ENCODE measurements around the gene TMEM259.
"Not testable (repeated sequence)": the region's sequence is repeated elsewhere in the genome, so short reads cannot be mapped to it uniquely, and the experiment has no call there.

TMEM259 gene

DNA sequence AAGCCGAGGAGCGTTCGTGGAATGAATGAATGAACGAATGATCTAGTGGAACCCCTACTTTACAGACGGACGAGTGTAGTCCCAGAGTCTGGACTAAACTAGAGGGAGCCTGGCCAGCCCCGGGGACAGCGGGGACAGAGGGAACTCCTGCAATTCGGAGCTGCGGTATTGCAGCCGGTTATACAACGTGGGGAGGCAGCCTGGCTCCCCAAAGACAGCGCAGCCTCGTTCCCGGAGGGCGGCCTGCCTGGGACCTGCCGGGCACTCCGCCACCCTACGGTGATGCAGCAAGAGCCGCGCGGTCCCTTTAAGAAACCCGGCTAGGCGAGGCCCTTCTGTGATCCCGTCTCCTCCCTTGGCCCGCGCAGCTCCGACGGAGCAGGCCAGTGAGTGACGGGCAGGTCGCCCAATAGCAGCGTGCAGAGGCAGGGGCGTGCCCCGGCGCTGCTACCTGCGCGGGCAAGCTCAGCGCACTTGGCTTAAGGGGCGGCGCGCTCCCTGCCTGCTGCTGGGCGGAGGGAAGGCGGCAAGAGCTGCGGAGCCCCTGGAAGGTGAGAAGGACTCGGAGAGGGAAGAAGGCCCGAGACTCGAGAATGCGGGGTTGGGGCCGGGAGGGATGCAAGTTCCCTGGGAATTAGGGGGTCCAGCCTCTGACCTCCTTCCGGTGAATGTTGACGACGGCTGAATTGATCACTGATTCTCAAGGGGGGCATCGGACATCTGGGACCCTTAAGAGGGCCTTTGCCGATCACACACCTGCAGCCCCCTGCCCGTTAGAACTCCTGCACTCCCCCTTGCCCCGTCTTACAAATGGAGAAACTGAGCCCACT, 18.9 kb upstream of the TMEM259 start, which contains the start of gene ABCA7:
ABCA7 (plus strand) TSS at position 462 of the 830 bp plus-strand sequence. CDS start 1,255 bp downstream, outside the sequence.
- DNase-seq (ENCODE audit: low spot score): peak; percentile 91

DNA sequence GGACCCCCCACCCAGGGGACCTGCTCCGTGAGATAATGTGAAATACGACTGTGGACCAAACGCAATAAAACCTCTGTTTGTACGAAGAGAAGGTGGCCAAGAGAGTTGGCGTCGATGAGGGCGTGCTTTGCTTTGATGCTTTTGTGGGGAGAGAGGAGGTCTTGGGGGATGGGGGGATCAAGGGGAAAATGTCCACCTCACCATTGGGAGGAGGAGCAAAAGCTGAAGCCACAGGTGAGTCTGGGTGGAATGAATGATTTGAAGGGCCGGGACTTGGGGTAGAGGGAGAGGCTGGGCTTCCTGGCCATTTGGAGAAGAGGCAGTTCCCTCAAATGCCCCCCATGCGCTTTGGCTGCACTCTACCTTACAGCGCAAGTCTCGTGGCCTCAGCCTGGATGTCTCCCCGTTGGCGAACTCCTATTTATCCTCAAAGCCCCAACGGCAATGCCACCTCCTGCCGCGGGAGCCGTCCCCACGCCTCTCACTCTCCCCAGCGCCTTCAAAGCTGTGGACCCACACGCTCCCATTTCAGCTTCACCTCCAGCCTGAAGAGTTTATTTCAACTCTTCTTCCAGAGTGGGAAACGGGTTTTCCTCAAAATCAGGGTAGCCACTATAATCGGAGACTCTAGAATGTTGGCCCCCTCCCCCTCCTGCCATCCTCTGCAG, 18.2 kb upstream of the TMEM259 start:
- DNase-seq (ENCODE audit: low spot score): no peak

DNA sequence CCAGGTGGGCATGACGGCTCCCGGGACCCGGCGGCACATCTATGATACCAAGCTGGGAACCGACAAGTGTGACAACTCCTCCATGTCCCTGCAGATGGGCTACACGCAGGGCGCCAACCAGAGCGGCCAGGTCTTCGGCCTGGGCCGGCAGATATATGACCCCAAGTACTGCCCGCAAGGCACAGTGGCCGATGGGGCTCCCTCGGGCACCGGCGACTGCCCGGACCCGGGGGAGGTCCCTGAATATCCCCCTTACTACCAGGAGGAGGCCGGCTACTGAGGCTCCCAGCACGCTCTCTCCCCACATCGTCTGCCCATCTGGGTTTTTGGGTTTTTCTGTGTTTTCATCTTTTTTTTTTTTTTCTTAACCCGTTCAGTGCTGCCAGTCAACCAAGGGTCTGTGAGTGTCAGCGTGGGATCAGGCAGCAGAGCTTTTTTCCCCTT, 16.7 kb upstream of the TMEM259 start:
- no peak for DNase-seq (ENCODE audit: low spot score)

DNA sequence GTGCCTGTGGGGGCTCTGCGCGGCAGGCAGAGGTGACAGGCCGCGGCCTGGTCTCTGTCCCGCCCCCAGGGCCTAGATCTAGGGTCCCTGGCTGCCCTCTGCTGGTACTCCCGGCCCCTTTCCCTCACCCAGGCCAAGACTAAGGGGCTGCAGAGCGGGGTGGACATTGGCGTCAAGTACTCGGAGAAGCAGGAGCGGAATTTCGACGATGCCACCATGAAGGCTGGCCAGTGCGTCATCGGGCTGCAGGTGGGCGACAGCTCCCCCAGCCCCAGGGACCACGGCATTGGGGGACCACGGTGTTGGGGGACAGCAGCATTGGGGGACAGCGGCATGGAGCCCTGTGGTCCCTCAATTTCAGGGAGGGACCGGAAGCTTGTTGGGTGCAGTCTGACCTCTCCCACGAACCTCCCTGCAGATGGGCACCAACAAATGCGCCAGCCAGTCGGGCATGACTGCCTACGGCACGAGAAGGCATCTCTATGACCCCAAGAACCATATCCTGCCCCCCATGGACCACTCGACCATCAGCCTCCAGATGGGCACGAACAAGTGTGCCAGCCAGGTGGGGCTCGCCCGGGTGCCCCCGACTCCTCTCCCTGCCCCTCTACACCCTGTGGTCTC, 15.2 kb upstream of the TMEM259 start:
- no peak for DNase-seq (ENCODE audit: low spot score)

DNA sequence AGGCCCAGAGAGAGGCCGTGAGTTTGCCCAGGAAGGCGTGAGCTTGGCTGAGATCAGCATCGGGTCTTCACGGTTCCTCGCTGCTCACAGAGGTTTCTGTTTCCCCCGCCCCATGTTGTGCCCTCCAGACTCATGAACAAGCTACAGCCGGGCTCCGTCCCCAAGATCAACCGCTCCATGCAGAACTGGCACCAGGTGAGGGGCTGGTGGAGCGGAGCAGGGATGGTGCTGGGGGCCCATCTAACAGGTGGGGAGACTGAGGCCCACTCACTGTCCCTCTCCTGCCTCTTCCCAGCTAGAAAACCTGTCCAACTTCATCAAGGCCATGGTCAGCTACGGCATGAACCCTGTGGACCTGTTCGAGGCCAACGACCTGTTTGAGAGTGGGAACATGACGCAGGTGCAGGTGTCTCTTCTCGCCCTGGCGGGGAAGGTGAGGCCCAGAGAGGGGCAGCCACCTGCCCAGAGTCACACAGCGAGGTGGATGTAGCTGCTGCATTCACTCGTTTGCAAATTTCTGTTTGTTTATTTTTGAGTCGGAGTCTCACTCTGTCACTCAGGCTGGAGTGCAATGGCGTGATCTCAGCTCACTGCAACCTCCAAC, 11.4 kb upstream of the TMEM259 start:
- no peak for DNase-seq (ENCODE audit: low spot score)

DNA sequence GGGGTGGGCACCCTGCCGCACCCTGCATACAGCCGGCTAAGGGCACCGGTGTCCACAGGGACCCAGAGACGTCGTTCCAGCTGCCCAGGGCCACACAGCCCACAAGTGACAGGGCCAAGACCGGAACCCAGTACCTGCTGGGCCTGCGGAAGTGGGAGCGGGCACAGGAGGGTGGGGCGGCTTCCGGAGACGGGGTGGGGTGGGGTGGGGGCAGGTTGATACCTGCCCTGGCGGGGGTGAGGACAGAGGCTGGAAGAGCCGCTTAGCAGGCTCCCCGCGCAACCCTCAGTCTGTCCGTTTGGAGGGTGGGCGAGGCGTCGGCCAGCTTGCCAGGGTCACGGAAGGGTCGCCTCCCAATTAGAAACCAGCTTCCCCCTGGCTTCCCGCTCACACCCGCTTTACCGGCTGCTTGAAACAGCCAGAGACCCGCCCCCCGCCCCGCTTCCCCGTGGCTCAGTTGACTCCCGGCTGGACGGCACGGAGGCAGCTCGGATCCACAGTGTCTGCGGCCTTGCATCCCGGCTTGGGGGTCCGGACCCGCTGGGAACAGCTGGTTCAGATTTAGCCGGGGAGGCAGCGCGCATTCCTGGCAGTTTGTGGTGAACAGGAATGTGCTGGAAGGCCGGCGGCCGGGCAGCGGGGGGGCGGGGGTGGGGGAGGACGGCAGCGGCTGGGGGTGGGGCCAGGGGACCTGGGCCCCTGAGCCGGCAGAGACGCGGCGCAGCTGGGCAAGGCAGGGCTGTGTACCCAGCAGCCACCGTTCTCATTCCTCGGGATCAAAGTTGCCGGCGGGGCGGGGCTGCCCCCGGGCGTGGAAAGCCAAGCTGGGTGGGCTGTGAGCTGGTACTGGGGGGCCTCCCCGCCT, 7.4 kb upstream of the TMEM259 start:
- no peak for DNase-seq (ENCODE audit: low spot score)

DNA sequence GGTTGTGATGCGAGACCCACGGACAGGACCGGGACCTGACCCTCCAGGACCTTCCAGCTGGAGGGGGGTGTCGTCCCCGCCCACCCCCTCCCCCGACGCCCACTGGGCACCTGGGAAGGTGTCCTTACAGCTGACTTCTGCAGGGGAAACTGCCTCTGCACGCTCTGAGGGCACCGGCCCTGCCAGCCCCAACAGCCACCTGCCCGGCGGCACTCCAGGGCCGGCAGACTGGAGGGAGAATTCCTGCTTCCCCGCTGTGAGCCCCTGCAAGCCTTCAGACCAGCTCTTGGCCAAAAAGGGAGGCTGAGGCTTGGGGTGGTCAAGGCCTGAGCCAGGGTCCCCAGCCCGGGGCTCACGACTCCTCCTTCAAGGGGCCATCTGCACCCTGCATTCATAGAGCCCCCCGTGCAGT, 6.7 kb upstream of the TMEM259 start:
- no peak for DNase-seq (ENCODE audit: low spot score)

DNA sequence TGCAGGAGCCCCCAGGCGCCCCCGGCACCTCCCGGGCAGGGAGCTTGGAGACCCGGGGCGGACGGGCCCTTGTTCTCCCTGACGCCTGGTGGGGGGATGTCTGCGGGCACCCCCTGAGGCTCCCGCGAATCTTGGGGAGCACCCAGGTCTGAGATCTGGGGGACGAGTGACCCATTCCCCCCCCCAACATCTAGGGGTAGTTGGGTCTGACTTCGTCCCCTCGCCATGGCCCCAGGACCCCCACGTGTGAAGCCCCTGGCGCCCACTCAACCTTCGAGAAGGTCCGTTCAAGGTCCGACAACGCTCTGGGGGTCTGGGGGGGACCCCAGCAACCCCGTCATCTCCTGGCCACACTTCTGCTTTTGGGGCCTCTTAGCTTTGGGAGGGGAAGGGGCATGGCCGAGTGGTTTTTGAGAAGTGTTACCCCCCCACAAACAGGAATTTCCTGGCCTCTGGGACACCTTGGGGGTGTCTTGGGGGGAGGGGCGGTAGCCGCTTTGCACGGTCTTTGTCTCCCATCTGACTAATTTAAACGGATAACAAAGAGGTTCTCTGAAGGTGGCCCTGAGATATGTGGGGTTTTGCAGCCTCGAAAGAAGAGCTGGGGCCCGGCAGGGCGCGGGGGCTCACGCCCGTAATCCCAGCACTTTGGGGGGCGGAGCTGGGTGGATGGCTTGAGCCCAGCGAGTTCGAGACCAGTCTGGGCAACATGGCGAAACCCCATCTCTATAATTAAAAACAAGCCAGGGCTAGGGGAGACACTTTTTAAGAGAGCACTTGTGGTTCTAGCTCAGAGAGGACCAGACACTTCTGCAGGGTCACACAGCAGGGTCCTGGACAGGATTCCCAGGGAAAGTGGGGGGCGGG, 6.1 kb upstream of the TMEM259 start:
- no peak for DNase-seq (ENCODE audit: low spot score)

DNA sequence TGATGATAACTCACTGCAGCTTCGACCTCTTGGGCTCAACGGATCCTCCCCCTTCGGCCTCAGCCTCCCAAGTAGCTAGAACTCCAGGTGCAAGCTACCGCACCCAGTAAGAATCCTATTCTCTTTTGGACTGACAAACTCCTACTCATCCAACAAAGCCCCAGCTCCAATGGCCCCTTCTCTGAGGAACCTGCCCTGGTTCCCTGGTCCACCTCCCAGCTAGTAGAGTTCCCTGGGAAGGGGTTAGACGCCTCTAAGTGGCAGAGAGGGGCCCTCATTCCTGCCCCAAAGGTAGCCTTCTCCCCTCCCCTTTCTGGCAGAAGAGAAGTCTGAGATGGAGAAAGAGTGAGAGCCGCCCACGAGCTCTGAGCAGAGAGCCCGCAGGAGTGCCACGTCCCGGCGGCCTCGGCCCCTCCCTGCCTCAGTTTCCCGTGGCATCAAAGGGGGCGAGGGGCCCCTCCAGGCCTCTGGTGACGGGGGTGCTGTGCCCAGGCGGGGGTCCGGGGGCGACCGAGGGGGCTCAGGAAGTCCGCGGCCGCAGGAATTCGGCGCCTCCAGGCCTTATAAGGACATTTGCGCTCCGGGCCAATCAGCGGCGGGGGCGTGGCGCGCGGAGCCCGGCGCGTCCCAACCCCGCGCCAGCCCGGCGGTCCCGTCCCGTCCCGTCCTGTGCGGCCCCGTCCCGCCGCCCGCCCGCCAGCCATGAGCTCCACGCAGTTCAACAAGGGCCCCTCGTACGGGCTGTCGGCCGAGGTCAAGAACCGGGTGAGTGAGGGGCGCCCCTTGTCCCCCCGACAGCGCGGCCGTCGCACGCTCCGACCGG, 5.2 kb upstream of the TMEM259 start, which contains the start of gene CNN2:
CNN2 (plus strand) TSS at position 649 of the 823 bp plus-strand sequence; CDS start at position 703, 54 bp downstream.
- DNase-seq (ENCODE audit: low spot score): no peak

DNA sequence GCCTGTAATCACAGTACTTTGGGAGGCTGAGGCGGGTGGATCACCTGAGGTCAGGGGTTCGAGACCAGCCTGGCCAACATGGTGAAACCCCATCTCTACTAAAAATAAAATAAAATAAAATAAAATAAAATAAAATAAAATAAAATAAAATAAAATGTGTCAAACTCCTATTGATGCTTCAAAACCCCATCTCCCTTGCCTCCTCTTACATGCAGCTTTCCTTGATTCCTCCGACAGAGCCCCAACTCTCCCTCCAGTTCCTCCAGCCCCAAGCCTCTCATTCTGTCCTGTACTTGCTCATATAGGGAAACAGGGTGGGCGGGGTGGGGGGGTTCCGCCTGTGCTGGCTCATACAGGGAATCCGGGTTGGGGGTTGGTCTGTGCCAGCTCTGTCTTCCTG, 4.2 kb upstream of the TMEM259 start:
- not testable (repeated sequence) for DNase-seq (ENCODE audit: low spot score)

DNA sequence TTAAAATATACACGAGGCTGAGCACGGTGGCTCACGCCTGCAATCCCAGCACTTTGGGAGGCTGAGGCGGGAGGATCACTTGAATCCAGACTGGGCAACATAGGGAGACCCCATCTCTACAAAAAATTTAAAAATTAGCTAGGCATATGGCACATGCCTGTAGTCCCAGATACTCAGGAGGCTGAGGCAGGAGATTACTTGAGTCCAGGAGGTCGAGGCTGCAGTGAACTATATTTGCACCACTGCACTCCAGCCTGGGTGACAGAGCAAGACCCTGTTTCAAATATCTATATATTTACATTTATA, 2.9 kb upstream of the TMEM259 start:
- DNase-seq (ENCODE audit: low spot score): not testable (repeated sequence)

DNA sequence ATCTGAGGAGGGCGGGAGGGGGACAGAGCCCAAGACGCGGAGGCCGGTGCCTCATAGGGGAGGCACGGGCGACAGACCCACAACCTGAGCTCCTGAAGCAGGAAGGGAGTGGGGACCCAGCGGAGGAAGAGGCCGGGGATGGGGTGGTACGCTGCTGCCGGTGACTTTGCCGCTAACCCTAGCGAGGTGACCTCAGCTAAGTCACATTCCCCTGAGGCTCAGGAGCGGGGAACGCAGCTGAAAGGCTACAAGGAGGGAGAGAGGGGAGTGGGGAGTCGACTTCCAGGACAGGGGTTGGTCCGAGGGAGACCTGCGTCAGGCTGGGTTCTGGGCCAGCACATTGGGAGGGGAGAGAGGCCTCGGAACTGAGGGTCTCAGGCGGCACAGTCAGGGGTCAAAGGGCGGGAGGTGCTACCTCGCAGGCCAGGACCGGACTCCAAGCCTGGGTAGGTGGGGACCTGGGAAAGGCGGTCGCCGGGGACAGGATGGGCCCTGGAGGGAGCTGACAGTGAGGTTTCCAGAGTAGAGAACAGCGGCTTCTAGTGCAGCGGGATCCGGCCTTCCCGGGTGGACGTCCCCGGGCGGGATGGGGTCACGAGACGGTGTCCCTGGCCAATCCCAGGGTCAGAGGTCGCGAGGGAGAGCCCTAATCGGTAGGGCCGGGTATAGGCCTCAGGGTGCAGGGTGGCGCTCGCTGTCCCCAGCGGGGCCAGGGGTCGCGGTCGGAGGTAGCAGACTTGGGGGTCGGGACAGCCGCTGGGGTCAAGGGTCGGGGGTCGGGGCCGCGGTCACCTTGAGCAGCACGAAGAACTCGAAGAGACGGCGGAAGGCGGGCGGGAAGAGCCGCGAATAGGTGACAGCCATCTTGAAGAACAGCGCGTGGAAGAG, 699 bp downstream of the TMEM259 start:
- no peak for DNase-seq (ENCODE audit: low spot score)

DNA sequence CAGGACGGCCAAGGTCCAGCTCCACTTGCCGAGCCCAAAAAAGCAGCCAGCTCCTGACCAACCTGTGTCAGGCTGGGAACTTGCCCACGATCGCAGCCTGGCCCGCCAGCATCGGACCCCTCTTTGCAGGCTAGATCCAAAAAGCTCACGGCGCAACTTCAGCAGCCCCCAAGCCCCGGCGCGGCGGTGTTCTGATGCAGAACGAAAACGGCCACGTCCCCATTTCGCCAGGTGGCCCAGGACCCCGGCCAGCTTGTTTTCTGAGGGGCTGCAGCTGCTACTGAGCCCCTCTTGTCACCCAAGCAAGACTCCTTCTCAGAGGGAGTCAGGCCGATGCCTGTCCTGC, 1.3 kb downstream of the TMEM259 start:
- no peak for DNase-seq (ENCODE audit: low spot score)

DNA sequence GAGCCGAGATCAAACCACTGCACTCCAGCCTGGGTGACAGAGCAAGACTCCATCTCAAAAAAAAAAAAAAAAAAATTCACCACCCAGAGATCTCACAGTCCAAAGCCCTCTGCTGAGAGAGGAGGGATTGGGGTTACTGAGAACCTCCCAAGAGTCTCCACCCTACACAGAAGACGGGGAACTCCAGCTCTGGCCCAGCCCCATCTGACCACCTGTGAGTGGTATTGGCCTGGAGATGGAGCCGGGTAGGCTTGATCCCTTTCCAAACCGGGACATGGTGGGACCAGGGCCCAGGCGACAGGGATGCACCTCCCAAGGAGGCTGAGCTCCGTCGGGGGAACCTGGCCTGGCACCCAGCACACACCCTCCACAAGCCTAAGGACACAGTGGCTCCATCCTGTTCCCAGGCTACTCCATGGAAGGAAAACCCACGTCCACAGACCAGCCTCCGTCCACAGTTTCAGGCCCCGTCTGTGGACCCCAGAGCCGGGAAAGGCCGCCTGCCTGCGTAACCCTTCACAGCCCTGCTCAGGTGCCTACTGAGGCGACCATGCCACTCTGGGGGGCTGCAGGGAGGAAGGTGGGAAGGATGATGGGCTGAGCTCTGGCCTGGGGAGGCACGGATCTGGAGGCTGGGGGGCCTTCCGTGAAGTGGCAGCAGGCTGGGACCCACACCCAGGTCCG, 1.8 kb downstream of the TMEM259 start:
- DNase-seq (ENCODE audit: low spot score): no peak

DNA sequence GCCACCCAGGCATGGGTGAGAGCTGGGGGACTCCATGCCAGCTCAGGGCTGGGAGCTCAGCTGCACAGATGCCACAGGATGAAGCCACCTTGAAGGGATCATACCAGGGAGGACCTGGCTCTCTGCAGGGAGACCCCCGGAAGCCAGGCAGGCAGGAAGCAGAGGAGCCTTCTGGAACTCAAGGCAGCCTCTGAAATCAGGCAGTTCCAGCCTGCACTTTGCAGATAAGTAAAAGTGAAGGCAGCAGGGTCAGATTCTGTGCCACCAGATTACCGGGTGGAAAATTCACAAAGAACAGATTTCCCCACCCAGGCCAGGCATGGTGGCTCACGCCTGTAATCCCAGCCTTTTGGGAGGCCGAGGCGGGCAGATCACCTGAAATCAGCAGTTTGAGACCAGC, 2.5 kb downstream of the TMEM259 start:
- no peak for DNase-seq (ENCODE audit: low spot score)

DNA sequence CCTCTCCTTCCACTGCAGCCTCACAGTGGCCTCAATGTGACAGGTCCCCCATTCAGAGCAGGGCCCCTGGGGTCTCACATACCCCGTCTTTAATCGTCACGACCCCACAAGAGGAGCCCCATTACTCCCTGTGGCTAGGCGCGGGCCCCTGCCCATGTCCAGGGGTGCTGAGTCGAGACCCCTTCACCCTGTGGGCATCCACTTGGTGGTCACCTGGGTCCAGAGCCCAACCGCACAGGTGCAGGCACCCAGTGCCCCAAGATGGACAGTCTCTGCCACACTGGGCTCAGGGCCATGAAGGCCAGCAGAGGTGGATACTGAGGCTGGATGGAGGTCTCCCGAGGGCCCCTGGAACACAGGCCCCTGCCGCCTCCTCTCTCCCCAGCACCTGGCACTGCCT, 3.0 kb downstream of the TMEM259 start:
- no peak for DNase-seq (ENCODE audit: low spot score)

DNA sequence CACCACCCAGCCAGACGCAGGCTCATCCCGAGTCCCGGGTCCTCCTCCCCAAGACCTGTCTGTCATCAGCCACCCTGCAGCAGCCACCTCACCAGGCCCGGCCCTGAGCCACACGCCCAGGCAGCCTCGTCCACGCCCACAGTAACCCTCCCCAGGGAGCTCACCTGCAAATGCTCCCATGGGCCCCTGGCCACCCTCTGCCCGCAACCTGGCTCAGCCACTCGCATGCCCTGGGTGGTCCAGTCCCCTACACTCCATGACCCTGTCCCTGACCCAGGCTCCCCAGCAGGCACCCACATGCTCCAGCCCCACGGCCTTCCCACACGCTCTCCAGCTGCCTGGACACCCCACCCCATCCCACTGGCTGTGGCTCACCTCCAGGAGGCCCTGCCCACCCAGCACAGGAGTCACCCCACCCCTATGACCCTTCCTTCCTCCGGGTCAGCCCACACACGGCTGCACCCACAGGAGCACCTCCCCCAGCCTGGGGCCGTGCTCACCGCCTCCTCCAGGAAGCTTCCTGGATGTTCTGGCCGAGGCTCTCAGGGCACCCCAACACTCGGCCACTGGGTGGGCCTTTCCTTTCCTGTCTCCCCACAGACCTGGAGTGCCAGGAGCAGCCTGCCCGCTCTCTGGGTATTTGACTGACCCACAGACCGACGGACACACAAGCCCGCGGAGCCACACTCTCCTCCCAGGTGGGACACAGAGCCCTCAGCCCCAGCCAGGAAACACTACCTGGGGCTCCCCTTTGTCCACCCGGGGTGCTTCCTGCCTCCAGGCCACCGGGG, 3.6 kb downstream of the TMEM259 start:
- DNase-seq (ENCODE audit: low spot score): no peak
